HCT116 (cell line): ENCODE results near the gene CDH4. TPM values are rescaled to one million over a fixed set of nuclear protein-coding genes. Genes with fewer than 3 reads are reported as not detected.

Experiments used
- ATAC-seq: fragments of 200-7000 bp; cut with Tn5 transposase; 2 replicates; pipeline ENCODE4 v1.9.1; 2020; ENCODE audit warnings: mild to moderate bottlenecking, moderate library complexity
- BruUV-seq: library from RNA; stranded (reverse); fragments of 400-500 nt; replicated peaks from 2 replicates; lab custom pipeline; 2021; lab: Mats Ljungman, UMichigan
- CTCF ChIA-PET: fragments of 300-600 bp; sonication (Branson Sonifier 250); formaldehyde crosslinking; loops from one replicate; lab custom pipeline; 2021; ENCODE audit warnings: antibody characterized with exemption; lab: Charles Lee
- POLR2A ChIA-PET: fragments of 300-600, 350-600 bp; sonication (Branson Sonifier 250); formaldehyde crosslinking; loops from one replicate; lab custom pipeline; 2021; ENCODE audit warnings: antibody characterized with exemption; lab: Charles Lee
- RAD21 ChIA-PET, 2 experiments: fragments of 300-600 bp; sonication (Branson Sonifier 250); formaldehyde crosslinking; loops; one replicate each; lab custom pipeline; 2023; ENCODE audit warnings: low total read pairs in 2 of 2; ENCODE audit not compliant: uncharacterized antibody in 2 of 2, unreplicated experiment in 2 of 2, low non-redundant PET in 1 of 2; lab: Charles Lee
- DNase-seq: peaks from one replicate; pipeline ENCODE4 v3.0.0-alpha.2; 2010; ENCODE audit warnings: low read depth, low spot score
- H2AFZ ChIP-seq: fragments of 200-600 bp; shearing (Covaris generic), sonication (generic); 2 replicates; pipeline ENCODE4 v1.6.1; 2017; ENCODE audit warnings: low read depth, mixed run types, mixed read lengths, antibody characterized with exemption, low read length; ENCODE audit not compliant: poor library complexity, severe bottlenecking
- H3K27ac ChIP-seq: 2 replicates; pipeline ENCODE4 v1.5.1; 2012; ENCODE audit warnings: low read depth, low read length
- H3K27me3 ChIP-seq: fragments of 200-600 bp; sonication (generic); 2 replicates; pipeline ENCODE4 v1.6.1; 2016; ENCODE audit warnings: mixed run types, low read length, mixed read lengths; ENCODE audit not compliant: insufficient read depth
- H3K36me3 ChIP-seq, 2 experiments: fragments of 200-500 bp in 1 of 2; fragments of 200-600 bp in 1 of 2; sonication (Bioruptor generic) in 1 of 2; sonication (generic) in 1 of 2; 2 replicates each; pipeline versions ENCODE4 v1.5.1 to v1.6.1; 2014 to 2016; ENCODE audit warnings: low read length in 2 of 2, inconsistent platforms in 1 of 2, mixed read lengths in 1 of 2, mixed run types in 1 of 2; ENCODE audit not compliant: insufficient read depth in 2 of 2, control insufficient read depth in 1 of 2
- H3K4me1 ChIP-seq, 2 experiments: fragments of 200-600 bp in 1 of 2; sonication (generic) in 1 of 2; 2 replicates each; pipeline versions ENCODE4 v1.5.1 to v1.6.1; 2012 to 2017; ENCODE audit warnings: low read length in 2 of 2, inconsistent platforms in 1 of 2, mild to moderate bottlenecking in 1 of 2, mixed read lengths in 1 of 2, mixed run types in 1 of 2, moderate library complexity in 1 of 2; ENCODE audit not compliant: insufficient read depth in 2 of 2, control insufficient read depth in 1 of 2
- H3K4me2 ChIP-seq: fragments of 200-600 bp; sonication (generic); 2 replicates; pipeline ENCODE4 v1.6.1; 2017; ENCODE audit warnings: mixed run types, low read length, mixed read lengths
- H3K4me3 ChIP-seq, 2 experiments: fragments of 200-600 bp in 1 of 2; sonication (generic) in 1 of 2; replicated peaks in 1 of 2; 2 replicates each; pipeline ENCODE4 v1.5.1; 2011 to 2016; ENCODE audit warnings: low read length in 2 of 2, control low read depth in 1 of 2, low read depth in 1 of 2, mild to moderate bottlenecking in 1 of 2, mixed read lengths in 1 of 2, mixed run types in 1 of 2
- H3K79me2 ChIP-seq: fragments of 200-600 bp; sonication (generic); 2 replicates; pipeline ENCODE4 v1.6.1; 2017; ENCODE audit warnings: mild to moderate bottlenecking, mixed run types, low read length, moderate library complexity, mixed read lengths; ENCODE audit not compliant: insufficient read depth
- H3K9ac ChIP-seq: fragments of 200-600 bp; sonication (generic); 2 replicates; pipeline ENCODE4 v1.6.1; 2016; ENCODE audit warnings: low read length, mixed read lengths
- H3K9me2 ChIP-seq: fragments of 200-600 bp; sonication (generic), shearing (Covaris generic); 2 replicates; pipeline ENCODE4 v1.6.1; 2017; ENCODE audit warnings: mixed run types, mild to moderate bottlenecking, moderate library complexity; ENCODE audit not compliant: insufficient read depth
- H3K9me3 ChIP-seq, 2 experiments: fragments of 200-500 bp in 1 of 2; fragments of 200-600 bp in 1 of 2; sonication (Bioruptor generic) in 1 of 2; sonication (generic) in 1 of 2; 2 replicates each; pipeline ENCODE4 v1.6.1; 2014 to 2017; ENCODE audit warnings: low read length in 2 of 2, mixed read lengths in 2 of 2, inconsistent platforms in 1 of 2, low read depth in 1 of 2, mild to moderate bottlenecking in 1 of 2, mixed run types in 1 of 2, moderate library complexity in 1 of 2; ENCODE audit not compliant: control insufficient read depth in 1 of 2, insufficient read depth in 1 of 2
- H4K20me1 ChIP-seq: fragments of 200-600 bp; sonication (generic), shearing (Covaris generic); 2 replicates; pipeline ENCODE4 v1.6.1; 2017; ENCODE audit warnings: mixed run types, mild to moderate bottlenecking, moderate library complexity; ENCODE audit not compliant: insufficient read depth
- CBX3 ChIP-seq: IDR thresholded peaks from 2 replicates; pipeline ENCODE4 v1.6.1; 2012; ENCODE audit warnings: low read depth
- CEBPB ChIP-seq: IDR thresholded peaks from 2 replicates; pipeline ENCODE4 v1.6.1; 2012; ENCODE audit warnings: low read depth
- EGR1 ChIP-seq: IDR thresholded peaks from 2 replicates; pipeline ENCODE4 v1.6.1; 2012; ENCODE audit warnings: low read depth
- EZH2phosphoT487 ChIP-seq: fragments of 200-600 bp; IDR thresholded peaks from 2 replicates; pipeline ENCODE4 v1.6.1; 2018; ENCODE audit warnings: antibody characterized with exemption, borderline replicate concordance
- FOSL1 ChIP-seq: IDR thresholded peaks from 2 replicates; pipeline ENCODE4 v1.6.1; 2012; ENCODE audit warnings: low read depth
- SIN3A ChIP-seq: IDR thresholded peaks from 2 replicates; pipeline ENCODE4 v1.6.1; 2012; ENCODE audit warnings: low read depth
- intact Hi-C: fragments of 100-400 bp; cut with micrococcal nuclease; formaldehyde crosslinking; loops from 2 replicates; pipeline ENCODE4 v1.10.0; 2022
- total RNA-seq: library from RNA; stranded (reverse); gene quantifications from one replicate; pipeline ENCODE4 v1.2.1, GENCODE V29; 2021; ENCODE audit not compliant: unreplicated experiment
- TF ChIP-seq, protein P1 (sequence below), 3 experiments: fragments of 200-600 bp in 1 of 3; sonication (generic) in 1 of 3; IDR thresholded peaks in 2 of 3; conservative IDR thresholded peaks in 1 of 3; 2 replicates each; pipeline ENCODE4 v1.5.1; 2012 to 2017; ENCODE audit warnings: low read depth in 2 of 3, low read length in 2 of 3, antibody characterized with exemption in 1 of 3, borderline replicate concordance in 1 of 3, control low read depth in 1 of 3, mild to moderate bottlenecking in 1 of 3, mixed read lengths in 1 of 3, mixed run types in 1 of 3, moderate library complexity in 1 of 3; ENCODE audit not compliant: insufficient read depth in 1 of 3
- TF ChIP-seq, protein P2 (sequence below): IDR thresholded peaks from 2 replicates; pipeline ENCODE4 v1.6.1; 2011; ENCODE audit warnings: mild to moderate bottlenecking, low read length, moderate library complexity; ENCODE audit not compliant: insufficient replicate concordance; ENCODE audit errors: extremely low read depth
- TF ChIP-seq, protein P3 (sequence below): IDR thresholded peaks from 2 replicates; pipeline ENCODE4 v1.6.1; 2012

The CDH4 gene
- total RNA-seq, 1 experiment from 2014 or later, result not detected

DNA sequence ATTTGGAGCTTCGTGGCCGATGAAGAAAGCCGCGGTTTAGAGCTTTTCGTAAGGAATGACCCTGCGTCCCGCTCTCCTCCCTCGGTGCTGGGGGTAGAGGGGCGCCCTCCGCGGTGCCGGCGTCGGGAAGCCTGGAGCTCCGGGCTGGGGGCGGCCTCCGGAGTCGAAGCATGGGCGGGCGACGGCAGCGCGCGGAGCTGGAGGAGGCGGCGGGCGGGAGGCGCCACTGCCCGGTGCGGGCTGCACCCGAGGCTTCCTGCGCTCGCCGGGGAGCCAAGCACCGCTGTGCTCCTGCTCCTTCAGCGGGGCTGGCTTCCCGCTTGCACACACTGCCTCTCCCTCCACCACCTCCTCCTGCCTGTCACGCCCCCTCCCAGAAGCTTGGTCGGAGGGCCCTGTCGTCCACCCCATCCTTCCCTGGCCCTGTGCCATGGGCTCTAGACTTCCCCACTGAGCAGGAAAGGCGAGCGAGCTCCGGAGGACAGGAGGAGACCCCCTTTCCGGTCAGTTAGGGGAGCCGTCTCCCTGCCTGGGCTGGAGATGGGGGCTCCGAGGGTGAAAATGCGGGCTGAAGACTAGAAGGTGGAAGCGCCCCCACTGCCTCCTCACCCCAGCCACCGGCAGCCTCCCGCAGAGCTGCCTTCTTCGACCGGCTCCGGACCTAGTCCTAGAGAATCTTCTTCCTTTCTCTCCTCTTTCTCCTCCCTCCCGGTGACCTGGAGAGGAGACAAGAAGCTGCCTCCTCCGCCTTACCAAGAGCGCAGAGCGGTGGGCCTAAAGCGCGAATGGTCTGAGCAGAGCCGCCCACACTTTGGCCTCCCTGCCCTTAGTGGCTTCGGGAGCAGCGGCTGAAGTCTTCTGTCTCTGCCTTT lies 1.8 kb downstream of the CDH4 start:
- Histone ChIP-seq H3K27me3 (no peaks in the 10 kb centered on the region), H3K4me3 (no peak overlapping the region), H2AFZ (no peak overlapping the region), H3K36me3 (no peaks in the 10 kb centered on the region), H3K4me1 (no peaks in the 10 kb centered on the region), H3K79me2 (no peaks in the 10 kb centered on the region), H3K4me2 (no peak overlapping the region), H3K9ac (no peak overlapping the region), H4K20me1 (no peaks in the 10 kb centered on the region), H3K9me3 (peaks cover 6 to 9% of the 10 kb centered on the region in 2 experiments; a peak in 2 of 4 replicates), H3K9me2 (no peaks in the 10 kb centered on the region), H3K27ac (no peak overlapping the region)
- DNase-seq (no peak), ATAC-seq (no peak)
- no peak for TF ChIP-seq CBX3
- TF ChIP-seq SIN3A, result no peak
- TF ChIP-seq CEBPB, result no peak
- TF ChIP-seq, protein P1, sequence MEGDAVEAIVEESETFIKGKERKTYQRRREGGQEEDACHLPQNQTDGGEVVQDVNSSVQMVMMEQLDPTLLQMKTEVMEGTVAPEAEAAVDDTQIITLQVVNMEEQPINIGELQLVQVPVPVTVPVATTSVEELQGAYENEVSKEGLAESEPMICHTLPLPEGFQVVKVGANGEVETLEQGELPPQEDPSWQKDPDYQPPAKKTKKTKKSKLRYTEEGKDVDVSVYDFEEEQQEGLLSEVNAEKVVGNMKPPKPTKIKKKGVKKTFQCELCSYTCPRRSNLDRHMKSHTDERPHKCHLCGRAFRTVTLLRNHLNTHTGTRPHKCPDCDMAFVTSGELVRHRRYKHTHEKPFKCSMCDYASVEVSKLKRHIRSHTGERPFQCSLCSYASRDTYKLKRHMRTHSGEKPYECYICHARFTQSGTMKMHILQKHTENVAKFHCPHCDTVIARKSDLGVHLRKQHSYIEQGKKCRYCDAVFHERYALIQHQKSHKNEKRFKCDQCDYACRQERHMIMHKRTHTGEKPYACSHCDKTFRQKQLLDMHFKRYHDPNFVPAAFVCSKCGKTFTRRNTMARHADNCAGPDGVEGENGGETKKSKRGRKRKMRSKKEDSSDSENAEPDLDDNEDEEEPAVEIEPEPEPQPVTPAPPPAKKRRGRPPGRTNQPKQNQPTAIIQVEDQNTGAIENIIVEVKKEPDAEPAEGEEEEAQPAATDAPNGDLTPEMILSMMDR (IDR thresholded peaks at IDR 0.05 in 2 of 3, conservative IDR thresholded peaks at IDR 0.05 in 1 of 3; ENCODE audit: borderline replicate concordance in 1 of 3, insufficient read depth in 1 of 3, low read depth in 2 of 3, low read length in 2 of 3), result no peak
- no peak for TF ChIP-seq EGR1
- TF ChIP-seq, protein P2, sequence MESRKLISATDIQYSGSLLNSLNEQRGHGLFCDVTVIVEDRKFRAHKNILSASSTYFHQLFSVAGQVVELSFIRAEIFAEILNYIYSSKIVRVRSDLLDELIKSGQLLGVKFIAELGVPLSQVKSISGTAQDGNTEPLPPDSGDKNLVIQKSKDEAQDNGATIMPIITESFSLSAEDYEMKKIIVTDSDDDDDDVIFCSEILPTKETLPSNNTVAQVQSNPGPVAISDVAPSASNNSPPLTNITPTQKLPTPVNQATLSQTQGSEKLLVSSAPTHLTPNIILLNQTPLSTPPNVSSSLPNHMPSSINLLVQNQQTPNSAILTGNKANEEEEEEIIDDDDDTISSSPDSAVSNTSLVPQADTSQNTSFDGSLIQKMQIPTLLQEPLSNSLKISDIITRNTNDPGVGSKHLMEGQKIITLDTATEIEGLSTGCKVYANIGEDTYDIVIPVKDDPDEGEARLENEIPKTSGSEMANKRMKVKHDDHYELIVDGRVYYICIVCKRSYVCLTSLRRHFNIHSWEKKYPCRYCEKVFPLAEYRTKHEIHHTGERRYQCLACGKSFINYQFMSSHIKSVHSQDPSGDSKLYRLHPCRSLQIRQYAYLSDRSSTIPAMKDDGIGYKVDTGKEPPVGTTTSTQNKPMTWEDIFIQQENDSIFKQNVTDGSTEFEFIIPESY, result no peak
- no peak for TF ChIP-seq EZH2phosphoT487
- TF ChIP-seq, protein P3, sequence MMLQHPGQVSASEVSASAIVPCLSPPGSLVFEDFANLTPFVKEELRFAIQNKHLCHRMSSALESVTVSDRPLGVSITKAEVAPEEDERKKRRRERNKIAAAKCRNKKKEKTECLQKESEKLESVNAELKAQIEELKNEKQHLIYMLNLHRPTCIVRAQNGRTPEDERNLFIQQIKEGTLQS, result no peak
- no peak for TF ChIP-seq FOSL1
- ChIA-PET RAD21 (no interaction called here), POLR2A (no interaction called here), CTCF (no interaction called here)
- no TSS peak for BruUV-seq
- intact Hi-C loops, result no loop called here
